ENCODE results near the gene APOB. TPM values are rescaled to one million over a fixed set of nuclear protein-coding genes. Genes with fewer than 3 reads are reported as not detected.
A peak's percentile ranks its signal among the peaks of the same experiment; 100 is the strongest.

The APOB gene
- total and polyA plus RNA-seq, 2 of the 13 experiments (the other 11 are each of a cell fraction or from before 2014, with no cell fraction given), result 1,569 to 2,515 TPM

- TF ChIP-seq THYN1 (CRISPR knock-in tag; IDR thresholded peaks at IDR 0.05; ENCODE audit: borderline replicate concordance, low read depth) (no peak), ZSCAN29 (CRISPR knock-in tag; conservative IDR thresholded peaks at IDR 0.05) (0 out of 2 replicates have a peak, but pooled peaks have one; percentile 22), NFYB (CRISPR knock-in tag; IDR thresholded peaks at IDR 0.05) (no peak), ZNF317 (CRISPR knock-in tag; IDR thresholded peaks at IDR 0.05) (peak; percentile 95), ZGPAT (CRISPR knock-in tag; IDR thresholded peaks at IDR 0.05) (peak; percentile 73), IRX3 (CRISPR knock-in tag; IDR thresholded peaks at IDR 0.05; ENCODE audit: borderline replicate concordance, low read depth) (no peak), SSRP1 (CRISPR knock-in tag; IDR thresholded peaks at IDR 0.05) (peak; percentile 82; the same call in 1 of the 2 replicates), POGK (CRISPR knock-in tag; conservative IDR thresholded peaks at IDR 0.05) (0 out of 2 replicates have a peak, but pooled peaks have one; percentile 39), ZNF563 (CRISPR knock-in tag; IDR thresholded peaks at IDR 0.05) (no peak), DR1 (CRISPR knock-in tag; IDR thresholded peaks at IDR 0.05) (no peak), NCOA2 (CRISPR knock-in tag; IDR thresholded peaks at IDR 0.05) (peak; percentile 72), MYC (CRISPR knock-in tag; IDR thresholded peaks at IDR 0.05; ENCODE audit: borderline replicate concordance) (no peak), PPARG (CRISPR knock-in tag; conservative IDR thresholded peaks at IDR 0.05) (peak; percentile 57), ZNF468 (CRISPR knock-in tag; IDR thresholded peaks at IDR 0.05) (no peak), ERF (CRISPR knock-in tag; IDR thresholded peaks at IDR 0.05) (peak; percentile 76; the same call in 1 of the 2 replicates), ZNF558 (CRISPR knock-in tag; IDR thresholded peaks at IDR 0.05; ENCODE audit: borderline replicate concordance) (no peak), CC2D1A (CRISPR knock-in tag; IDR thresholded peaks at IDR 0.05) (no peak), SOX5 (CRISPR knock-in tag; IDR thresholded peaks at IDR 0.05; ENCODE audit: borderline replicate concordance) (peak; percentile 87), ZNF362 (CRISPR knock-in tag; IDR thresholded peaks at IDR 0.05; ENCODE audit: borderline replicate concordance) (peak; percentile 90; the same call in 1 of the 2 replicates), FOXK2 (IDR thresholded peaks at IDR 0.05) (peak; percentile 54; the same call in 1 of the 2 replicates), ZZZ3 (CRISPR knock-in tag; IDR thresholded peaks at IDR 0.05; ENCODE audit: borderline replicate concordance) (no peak), ZNF609 (CRISPR knock-in tag; IDR thresholded peaks at IDR 0.05; ENCODE audit: borderline replicate concordance) (peak; percentile 75; the same call in 1 of the 2 replicates), ZNF768 (CRISPR knock-in tag; IDR thresholded peaks at IDR 0.05) (no peak)
These were observed 23.3 kb upstream of the APOB start (continued) for GRCh38 chr2:21067125-21067524.

Measured in HepG2 (cell line).